GM18907 (cell line): ENCODE data around the gene PRR29.
"Not testable (repeated sequence)": the region's sequence is repeated elsewhere in the genome, so short reads cannot be mapped to it uniquely, and the experiment has no call there.

ENCODE experiments used
- ATAC-seq: cut with Tn5 transposase; IDR thresholded peaks from one replicate; pipeline ENCODE4 v1.9.1; 2021; ENCODE audit warnings: mild to moderate bottlenecking, moderate library complexity; ENCODE audit not compliant: unreplicated experiment

Gene PRR29

DNA sequence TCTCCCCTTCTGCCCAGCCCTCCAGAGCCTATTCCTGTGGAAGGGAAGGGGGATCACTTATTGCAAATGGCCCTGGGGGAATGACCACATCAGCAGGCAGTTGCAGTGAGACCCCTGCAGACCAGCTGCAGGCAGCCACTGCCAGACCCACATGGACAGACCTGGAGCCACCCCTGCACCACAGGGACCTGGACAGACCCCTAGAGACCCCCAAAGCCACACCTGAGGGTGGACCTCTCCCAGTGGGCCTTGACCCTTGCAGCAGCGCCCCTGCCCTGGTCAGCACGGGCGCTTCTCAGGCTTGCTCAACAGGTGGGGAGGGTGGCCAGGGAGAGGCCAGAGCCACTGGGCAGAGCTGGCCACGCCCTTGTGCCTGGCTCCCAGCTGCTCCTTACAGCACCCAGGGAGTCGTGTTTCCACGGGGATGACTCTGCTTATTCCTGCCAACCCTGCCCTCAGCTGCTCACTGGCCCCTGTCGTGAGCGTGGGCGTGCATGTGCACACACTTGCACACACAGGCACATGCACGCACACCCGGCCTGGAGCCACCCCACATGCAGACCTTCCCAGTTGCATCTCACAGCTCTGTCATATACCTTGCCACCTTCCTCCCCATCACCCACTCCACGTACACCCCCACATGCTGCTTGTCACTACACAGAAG lies 24.1 kb upstream of the PRR29 start:
- no peak for ATAC-seq

DNA sequence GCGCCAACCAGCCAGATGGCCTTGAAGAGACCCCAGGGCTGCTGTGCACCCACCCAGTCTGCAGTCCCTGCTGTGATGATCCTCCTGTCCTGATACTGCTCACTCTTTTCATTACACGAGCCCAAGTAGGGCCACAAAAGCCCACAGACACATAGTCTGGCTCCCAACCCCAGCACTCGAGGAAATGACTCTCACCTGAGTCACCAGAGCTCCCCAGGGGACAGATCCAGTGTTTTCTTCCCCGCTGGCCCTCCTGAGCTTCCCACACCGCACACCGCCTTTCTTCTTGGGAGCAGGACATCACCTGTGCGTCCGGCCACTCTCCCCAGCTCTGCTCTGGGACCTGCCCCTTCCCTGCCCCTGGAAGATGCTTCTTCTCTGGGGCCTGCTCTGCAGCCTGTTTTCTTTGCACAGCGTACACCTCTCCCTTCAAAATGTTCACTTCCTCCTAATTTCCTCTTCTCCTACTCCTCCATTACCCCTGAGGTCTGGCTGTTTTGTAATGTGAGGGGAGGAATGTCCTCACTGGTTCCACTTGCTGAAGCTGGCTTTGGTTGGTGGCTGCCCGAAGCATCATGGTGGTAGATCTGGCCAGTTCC lies 23.5 kb upstream of the PRR29 start:
- no peak for ATAC-seq

DNA sequence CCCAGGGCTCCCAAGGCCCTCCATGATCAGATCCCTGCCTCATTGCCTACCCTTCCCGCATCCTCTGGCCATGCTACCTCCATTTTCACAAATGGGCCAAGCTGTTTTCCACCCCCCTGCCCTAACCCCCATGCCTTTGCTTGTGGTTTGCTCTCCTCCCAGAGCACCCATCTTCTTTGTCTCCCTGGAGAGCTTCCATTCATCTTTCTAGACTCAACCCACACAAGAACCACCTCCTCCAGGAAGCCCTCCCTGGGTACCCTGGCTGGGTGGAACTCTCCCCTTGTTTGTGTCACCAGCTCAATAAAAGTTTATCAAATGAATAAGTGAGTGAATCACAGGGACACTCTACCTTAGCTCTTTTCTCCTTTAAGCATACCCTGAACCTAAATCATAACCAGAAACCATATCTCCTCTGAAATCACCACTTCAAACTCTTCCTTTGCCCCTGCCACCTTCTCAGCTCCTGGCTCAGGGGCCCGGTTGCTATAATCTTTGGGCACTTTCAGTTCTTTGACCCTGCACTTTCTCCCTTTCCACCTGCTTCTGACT lies 22.5 kb upstream of the PRR29 start:
- no peak for ATAC-seq

DNA sequence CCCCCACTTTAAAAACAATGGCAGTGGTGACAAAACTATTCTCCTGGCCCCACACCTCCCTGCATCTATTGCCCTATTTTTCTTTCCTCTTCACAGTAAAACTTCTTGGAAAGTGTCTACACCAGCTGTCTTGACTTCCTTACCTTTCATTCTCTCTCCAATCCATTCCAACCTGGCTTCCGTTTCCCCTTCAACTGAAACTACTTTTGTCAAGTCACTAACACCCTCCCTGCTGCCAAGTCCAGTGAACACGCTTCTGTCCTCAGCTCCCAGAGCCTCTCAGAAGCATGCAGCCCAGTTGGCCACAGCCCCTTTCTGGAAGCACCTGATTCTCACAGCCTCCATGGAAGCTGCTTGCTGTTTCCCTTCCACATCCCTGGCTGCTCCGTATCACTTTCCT lies 21.4 kb upstream of the PRR29 start:
- no peak for ATAC-seq

DNA sequence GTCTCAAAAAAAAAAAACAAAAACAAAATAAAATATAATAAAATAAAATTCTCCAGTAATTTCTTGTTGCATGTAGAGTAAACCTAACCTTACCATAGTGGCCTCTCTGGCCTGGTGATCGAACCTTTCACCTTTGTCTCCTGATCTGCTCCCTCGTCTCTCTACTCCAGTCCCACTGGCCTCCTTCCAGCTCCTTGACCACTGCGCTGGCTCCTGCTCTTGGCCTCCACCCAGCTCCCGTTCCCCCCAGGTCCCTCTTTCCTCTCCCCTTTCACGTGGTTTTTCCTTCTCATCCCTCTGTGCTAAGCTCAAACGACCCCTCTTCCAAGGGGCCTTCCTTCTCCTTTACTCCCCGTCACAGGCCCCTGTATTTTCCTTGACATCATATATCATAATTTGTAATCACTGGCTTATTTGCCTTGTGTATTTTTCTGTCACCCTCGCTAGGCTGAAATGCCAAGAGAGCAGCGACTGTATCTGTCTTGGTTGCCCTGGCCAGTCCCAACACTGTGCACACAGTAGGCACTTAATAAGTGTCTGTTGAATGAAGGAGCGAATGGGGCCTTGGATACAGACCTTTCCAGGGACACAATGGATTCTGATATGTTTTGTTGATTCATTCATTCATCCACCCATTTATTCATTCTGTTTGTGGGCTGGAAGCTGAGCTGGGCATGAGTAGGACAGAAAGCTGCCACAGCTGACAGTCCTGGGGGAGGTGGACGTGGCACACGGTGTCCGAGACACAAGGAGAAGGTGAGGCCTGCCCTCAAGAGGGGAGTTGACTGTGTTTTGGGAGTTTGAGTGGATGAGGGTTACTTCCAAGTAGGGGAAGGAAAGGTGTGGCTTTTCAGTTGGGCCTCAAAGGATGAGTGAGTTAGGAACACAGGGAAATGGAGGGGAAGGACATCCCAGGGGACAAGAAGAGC lies 19.6 kb upstream of the PRR29 start:
- no peak for ATAC-seq

DNA sequence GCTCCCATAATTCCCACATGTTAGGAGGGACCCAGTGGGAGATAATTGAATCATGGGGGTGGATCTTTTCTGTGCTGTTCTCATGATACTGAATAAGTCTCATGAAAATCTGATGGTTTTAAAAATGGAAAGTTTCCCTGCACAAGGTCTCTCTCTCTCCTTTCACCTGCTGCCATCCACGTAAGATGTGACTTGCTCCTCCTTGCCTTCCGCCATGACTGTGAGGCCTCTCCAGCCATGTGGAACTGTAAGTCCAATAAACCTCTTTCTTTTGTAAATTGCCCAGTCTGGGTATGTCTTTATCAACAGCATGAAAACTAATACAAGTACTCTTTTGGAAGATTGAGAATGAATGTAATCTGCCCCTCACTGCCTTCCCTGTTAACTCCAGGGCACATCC lies 15.5 kb upstream of the PRR29 start:
- ATAC-seq, result not testable (repeated sequence)

DNA sequence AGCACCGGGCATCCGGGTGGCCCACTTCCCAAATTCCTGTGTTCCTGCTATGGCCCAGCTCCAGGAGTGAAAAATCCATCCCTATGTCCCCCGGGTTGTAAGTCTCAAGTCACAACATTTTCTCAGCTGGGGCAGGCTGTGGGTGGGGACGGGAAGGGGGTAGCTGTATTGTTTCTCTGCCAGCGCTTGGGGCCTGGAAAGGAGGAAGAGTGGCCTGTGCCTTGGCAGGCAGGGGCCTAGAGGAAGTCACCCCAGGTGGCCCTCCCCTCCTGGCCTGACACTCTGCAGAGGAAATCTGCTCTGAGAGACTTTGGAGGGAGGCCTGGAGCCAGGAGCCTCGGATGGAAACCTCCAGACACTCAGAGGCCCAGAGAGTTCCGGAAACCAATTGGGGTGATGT lies 14.8 kb upstream of the PRR29 start:
- no peak for ATAC-seq

DNA sequence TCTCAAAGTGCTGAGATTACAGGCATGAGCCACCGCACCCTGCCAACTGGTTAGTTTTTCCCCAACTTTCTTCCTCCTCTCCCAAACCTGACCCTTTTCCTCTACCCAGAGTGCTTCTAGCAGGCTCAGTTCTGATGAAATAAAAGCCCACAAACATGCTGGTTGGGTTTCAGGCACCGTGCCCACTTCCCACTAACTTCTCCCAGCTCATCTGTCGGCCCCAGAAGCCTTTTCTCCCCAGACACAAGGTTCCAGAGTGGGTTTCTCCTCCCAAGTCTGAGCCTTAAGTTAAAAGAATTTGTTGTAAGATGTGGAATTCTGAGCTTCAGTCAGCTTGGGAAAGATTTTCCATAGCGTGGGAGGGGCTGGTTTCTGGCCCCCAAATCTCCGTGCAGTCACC lies 13.9 kb upstream of the PRR29 start:
- ATAC-seq, result no peak

DNA sequence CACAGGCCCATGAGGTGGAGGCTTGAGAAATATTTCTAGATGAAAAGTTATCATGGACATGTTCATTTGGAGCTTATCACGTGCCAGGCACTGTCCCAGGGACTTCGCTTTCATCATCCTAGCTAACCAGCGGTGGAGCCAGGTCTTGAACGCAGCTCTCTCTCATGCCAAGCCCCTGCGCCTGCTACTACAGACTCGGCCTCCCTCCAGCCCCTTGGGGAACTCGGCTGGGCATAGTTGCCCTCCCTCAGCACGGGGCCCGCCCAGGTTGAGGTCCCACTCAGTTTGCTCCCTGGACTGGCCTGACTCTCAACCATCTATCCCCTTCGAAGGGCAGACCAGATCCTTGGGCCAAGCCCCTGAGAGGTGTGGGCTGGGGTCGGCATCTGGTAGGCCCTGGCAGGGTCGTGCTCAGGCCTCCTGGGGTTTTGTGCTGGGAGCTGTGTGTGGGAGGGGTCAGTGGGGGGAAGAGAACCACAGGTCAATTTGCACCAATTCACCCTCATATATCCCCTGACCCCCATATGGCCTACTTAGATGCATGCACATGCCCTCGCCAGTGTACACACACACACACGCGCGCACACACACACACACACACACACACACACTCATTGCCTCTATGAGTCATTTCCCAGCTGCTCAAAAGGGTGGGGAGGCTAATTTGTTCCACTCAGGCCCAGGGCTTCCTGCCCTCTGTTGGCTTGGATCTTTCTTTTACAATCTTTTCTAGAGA lies 13.3 kb upstream of the PRR29 start:
- ATAC-seq, result no peak

DNA sequence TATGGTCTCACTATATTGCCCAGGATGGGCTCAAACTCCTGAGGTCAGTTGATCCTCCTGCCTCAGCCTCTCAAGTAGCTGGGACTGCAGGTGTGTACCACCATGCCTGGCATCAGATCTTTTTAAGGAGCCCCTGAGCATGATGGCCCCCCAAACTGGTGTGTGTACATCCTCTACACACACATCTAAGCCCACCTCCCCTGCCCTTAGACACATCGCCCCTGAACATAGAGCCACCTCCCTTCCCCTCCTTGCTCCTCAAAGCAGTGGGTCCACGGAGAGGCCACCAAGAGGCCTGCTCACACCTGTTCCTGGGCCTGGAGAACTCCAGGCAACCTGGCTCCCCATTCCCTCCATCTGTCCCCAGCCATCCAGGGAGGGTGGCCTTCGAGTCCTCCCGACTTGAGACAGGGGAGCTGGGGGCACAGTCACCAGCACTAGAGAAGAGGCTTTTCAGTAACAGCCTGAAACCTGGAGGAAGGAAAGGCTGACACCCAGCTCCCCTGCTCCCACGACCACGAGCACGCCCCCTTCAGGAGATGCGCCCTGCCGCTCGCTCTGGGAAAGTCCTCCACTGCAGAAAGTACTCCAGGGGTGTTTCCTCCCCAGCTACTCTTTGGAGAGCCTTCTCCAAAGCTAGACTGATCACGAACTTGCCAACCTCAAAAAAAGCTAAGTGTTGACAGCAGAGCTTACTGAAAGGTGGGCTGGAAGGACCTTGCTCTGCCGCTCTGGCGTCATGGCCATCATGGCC lies 12.6 kb upstream of the PRR29 start:
- no peak for ATAC-seq

DNA sequence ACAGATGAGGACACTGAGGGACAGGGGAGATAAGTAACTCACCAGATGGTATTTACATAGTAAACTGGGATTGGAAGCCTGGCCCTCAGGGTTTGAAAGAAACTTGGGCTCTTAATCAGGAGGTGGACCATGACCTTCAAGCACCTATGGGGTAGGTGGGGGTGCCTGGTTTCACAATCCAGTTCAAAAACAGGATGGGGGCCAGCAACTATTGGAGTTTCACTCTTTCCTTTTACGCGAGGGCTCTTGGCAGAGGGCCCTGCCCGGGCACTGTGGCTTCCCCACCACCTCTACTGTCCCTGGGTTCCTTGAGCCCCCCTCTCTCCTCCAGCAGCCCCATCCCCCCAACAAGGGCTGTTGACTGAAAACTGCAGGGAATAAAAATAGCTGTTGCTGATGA lies 11.3 kb upstream of the PRR29 start:
- no peak for ATAC-seq

DNA sequence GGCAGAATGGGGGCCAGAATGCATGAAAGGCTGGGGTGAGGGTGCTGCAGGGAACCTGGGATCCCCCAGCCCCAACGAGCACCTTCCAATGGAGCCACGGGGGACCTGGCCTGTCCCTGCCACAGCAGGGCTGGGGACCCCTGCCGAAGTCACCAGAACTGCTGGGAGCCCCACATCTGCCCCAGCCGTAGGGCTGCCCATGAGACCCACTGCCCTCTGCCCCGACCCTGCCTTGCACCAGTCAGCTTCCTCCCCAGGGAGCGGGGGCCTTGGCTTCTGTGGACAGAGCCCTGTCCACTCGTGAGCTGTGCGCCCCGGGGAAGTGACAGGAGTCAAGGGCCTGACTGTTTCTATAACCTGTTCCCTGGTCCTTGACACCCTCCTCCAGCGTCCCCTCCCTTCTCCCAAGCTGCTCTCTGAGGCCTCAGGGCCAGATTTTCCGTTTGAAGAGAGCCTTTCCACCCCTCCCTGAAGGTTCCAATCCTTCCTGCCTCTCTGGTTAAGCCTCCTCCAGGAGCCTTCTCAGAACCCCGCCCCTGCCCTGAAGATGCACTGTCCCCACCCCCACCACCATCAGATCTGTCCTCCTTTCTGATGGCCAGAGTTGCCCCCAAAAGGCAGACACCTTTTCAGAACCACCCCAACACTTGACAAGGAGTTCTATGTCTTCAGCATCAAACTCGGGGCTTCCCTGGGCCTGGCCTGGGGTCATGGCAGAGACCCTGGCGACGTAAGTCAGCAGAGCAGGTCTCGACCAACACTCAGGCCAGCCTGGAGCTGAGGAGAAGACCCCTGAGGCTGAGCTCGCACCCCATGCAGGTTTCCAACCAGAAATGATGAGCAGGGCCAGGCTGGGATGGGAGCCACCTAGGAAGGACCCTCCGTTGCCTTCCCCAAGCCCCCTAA lies 10.7 kb upstream of the PRR29 start:
- no peak for ATAC-seq

DNA sequence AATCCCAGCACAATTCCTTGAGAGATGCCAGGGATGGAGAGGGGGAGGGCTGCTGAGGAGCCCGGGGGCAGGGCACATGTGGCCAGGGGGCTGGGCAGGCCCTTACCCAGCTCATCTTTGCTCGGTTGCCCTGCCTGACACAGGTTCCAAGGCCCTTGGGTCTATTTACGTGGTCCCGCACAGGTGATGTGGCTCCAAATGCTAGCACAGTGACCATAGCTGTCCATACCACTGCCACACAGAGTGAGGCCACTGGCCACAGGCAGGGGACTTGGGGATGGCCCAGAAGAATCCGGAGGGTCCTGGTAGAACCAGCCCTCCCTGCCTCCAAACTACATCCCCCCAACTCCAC lies 10.0 kb upstream of the PRR29 start:
- no peak for ATAC-seq

DNA sequence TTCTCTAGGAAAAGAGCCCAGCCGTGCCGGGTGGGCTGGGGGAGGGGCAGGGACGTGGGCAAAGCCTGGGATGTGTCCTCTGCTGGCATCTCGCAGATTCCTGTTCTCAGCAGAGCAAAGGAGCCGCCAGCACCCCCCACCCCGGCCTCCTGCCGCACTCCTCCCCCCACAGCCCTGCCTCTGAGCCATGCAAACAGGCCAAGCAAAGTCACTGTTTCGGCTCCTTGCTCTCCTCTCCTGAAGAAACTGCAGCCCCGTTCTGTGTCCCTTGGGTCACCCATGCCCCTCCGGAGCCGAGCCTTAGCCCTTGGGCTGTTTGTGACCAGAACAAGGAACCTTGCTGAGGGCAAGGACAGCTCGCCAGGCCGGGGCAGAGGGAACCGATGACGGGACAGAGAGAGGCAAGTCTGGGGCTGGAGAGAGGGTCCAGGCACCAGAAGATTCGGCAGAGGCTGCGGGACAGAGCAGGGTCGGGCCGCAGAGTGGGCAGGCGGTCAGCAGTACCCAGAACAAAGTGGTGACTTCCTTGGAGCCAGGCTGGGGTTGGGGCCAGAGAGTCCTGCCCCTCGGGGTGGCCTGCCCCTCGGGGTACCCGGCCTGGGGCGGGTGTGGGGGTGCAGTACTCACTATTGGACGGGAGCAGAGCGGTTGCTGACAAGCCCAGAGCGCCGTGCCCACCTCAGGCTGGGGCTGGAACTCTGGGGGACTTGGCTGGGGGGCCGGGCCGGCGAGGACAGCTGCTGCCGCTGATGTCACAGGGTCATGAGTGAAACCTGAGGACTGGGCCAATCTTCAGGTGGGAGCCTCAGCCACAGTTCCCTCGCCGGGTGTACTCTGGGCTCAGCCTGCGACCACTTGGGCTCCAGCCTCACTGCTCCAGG lies 9.2 kb upstream of the PRR29 start:
- ATAC-seq, result no peak

DNA sequence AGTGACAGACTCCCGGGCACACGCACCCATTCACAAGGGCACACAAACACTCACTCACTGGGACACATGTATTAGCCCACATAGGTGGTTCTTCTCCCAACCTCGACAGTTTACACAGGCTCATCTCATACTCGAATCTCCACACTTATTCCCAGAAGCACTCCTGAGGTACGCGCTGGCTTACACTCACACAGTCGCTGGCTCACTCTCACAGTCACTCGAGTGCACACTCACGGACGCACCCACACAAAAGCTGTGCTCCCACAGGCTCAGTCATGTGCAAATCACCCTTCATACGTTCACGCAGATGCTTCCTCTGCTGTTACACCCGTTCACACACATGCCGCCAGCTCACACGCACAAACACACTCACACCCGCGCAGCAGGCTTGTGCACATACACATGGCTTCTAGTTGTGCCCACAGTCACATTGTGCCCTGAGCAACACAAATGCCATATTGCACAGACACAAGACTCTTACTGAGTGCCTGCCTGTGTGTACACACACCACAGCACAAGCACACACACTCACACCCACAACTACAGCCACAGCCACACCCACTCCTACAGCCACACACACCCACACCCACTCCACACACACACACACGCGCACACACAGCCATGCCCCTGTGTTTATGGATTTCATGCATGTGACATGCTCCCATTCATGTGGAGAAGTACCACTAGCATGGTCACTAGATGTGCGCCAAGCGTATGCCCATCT lies 8.4 kb upstream of the PRR29 start:
- ATAC-seq, result no peak

DNA sequence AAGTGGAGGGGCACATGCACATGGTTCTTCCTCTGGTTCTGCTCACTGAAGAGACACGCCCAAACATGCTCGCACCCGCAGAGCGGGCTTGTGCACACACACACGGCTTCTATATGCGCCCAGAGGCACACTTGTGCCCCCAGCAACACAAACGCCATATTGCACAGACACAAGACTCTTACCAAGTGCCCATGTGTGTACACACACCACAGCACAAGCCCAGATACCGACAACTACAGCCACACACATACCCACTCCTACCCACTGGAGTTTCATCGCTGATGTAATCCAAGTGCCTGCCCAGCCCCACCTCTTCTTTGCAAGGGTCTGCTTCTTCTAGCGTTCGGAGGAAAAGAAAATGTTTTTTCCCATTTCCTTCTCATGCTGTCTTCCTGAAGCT lies 6.5 kb upstream of the PRR29 start:
- ATAC-seq, result no peak

DNA sequence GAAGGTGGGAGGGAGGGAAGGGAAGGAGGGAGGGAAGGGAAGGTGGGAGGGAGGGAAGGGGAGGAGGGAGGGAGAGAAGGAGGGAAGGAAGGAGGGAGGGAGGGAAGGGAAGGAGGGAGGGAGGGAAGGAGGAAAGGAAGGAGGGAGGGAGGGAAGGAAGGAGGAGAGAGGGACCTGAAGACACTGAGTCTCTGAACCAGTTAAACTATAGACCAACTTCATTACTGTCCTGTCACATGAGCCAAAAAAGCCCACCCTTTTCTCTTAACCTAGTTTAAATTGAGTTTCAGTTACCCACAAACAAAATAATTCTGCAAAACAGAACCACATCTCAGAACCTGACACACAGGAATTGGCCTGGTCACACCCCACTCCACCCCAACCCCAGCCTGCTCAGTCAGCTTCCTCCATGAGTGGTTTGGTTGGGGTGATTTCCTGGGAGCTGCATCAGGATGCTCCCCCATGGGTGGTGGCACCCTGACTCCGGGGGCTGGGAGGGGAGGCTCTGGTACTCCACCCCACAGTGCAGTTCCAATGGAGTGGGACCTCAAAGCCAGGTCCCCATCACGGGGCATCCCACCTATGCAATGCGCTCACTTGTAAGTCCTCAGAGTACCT lies 4.7 kb upstream of the PRR29 start:
- ATAC-seq, result no peak
